ENCODE data around the gene GTSE1.

- no peak for TF ChIP-seq HEYL (CRISPR knock-in tag; IDR thresholded peaks at IDR 0.05)
- TF ChIP-seq MAZ (IDR thresholded peaks at IDR 0.05; ENCODE audit: borderline replicate concordance, low read depth, low read length): no peak
- no peak for TF ChIP-seq POLR2A (IDR thresholded peaks at IDR 0.05; ENCODE audit: low read length)
- no peak for TF ChIP-seq CTCF (IDR thresholded peaks at IDR 0.05)
- TF ChIP-seq TP53 (CRISPR knock-in tag; IDR thresholded peaks at IDR 0.05): no peak
- no peak for TF ChIP-seq BCL3 (IDR thresholded peaks at IDR 0.05)
- no peak for TF ChIP-seq ESRRA (IDR thresholded peaks at IDR 0.05; ENCODE audit: borderline replicate concordance, low read length)
- TF ChIP-seq RCOR1 (IDR thresholded peaks at IDR 0.05; ENCODE audit: low read depth, low read length): no peak
- no peak for TF ChIP-seq JUN (IDR thresholded peaks at IDR 0.05)
Measured at GRCh38 chr22:46328797-46329196, 32.1 kb downstream of the GTSE1 start.
